ENCODE measurements around the gene CRY2. TPM values are rescaled to one million over a fixed set of nuclear protein-coding genes. Genes with fewer than 3 reads are reported as not detected.

Gene CRY2
- total RNA-seq, 3 donors from 2014 or later: 26.0 to 52.0 (median 28.8) TPM

DNA sequence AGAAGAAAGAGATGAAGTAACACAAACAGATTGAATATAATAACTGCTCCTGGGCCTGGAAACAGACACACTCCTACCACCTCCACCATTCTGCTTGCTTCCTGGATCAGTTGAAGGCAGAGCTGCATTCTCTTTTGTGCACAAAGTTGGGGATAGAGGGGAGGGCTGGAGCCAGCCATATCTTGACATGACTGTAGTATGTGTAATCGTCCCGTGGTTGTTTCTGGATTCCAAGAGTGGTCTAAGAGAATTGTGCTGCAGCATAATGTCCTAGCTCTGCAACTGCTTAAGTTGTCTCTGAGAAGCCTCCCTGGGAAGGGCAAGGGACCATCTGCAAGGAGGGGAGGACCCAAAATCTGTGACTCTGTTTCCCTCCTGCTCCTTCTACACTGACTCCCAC lies 3.2 kb downstream of the CRY2 start:
- Histone ChIP-seq H3K4me3 (no peak overlapping the region), H3K36me3 (ENCODE audit: low read depth) (no peaks in the 10 kb centered on the region), H3K9me3 (no peaks in the 10 kb centered on the region), H3K4me1 (ENCODE audit: low read depth) (peaks cover 34% of the 10 kb centered on the region)
- no peak for ATAC-seq
- no peak for TF ChIP-seq CTCF (IDR thresholded peaks at IDR 0.05)
- intact Hi-C loops (cut with DNase I, micrococcal nuclease): no loop called here
- DNase-seq: no peak

- no peak for TF ChIP-seq CTCF (IDR thresholded peaks at IDR 0.05)
- Histone ChIP-seq H3K36me3 (ENCODE audit: low read depth) (no peaks in the 10 kb centered on the region), H3K4me1 (ENCODE audit: low read depth) (peaks cover 34% of the 10 kb centered on the region), H3K9me3 (no peaks in the 10 kb centered on the region), H3K4me3 (no peak overlapping the region)
- ATAC-seq (no peak), DNase-seq (no peak)
- intact Hi-C loops (cut with DNase I, micrococcal nuclease): no loop called here
Measured at GRCh38 chr11:45851228-45851627, 4.0 kb downstream of the CRY2 start.

GRCh38 chr11:45852018-45852711 lies 4.9 kb downstream of the CRY2 start:
- H3K36me3 ChIP-seq (ENCODE audit: low read depth): no peaks in the 10 kb centered on the region
- intact Hi-C loops (cut with DNase I, micrococcal nuclease): no loop called here
- H3K4me1 ChIP-seq (ENCODE audit: low read depth): peaks cover 26% of the 10 kb centered on the region
- no peak for ATAC-seq
- no peak overlapping the region for H3K4me3 ChIP-seq
- no peaks in the 10 kb centered on the region for H3K9me3 ChIP-seq
- no peak for DNase-seq
- TF ChIP-seq CTCF (IDR thresholded peaks at IDR 0.05): no peak

DNA sequence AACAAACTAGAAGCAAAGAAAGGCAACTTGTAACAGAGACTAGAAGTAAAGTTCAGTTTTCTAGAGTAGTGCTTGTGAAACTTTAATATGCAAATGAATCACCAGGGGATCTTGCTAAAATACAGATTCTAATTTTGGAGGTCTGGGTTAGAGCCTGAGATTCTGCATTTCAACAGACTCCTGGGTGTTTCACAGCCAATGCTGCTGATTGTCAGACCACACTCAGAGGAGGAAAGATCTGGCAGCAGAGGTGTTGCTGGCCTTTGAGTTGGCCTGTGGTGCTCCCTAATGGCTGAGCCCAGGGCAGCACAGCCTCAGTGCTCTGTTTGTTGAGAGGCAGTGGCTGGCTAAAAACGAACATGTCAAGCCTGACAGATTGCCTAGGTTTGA lies 5.4 kb downstream of the CRY2 start:
- intact Hi-C loops (cut with DNase I, micrococcal nuclease): no loop called here
- DNase-seq (no peak), ATAC-seq (no peak)
- peaks cover 29% of the 10 kb centered on the region for H3K4me1 ChIP-seq (ENCODE audit: low read depth)
- H3K4me3 ChIP-seq: no peak overlapping the region
- no peak for TF ChIP-seq CTCF (IDR thresholded peaks at IDR 0.05)
- no peaks in the 10 kb centered on the region for H3K9me3 ChIP-seq
- H3K36me3 ChIP-seq (ENCODE audit: low read depth): no peaks in the 10 kb centered on the region

DNA sequence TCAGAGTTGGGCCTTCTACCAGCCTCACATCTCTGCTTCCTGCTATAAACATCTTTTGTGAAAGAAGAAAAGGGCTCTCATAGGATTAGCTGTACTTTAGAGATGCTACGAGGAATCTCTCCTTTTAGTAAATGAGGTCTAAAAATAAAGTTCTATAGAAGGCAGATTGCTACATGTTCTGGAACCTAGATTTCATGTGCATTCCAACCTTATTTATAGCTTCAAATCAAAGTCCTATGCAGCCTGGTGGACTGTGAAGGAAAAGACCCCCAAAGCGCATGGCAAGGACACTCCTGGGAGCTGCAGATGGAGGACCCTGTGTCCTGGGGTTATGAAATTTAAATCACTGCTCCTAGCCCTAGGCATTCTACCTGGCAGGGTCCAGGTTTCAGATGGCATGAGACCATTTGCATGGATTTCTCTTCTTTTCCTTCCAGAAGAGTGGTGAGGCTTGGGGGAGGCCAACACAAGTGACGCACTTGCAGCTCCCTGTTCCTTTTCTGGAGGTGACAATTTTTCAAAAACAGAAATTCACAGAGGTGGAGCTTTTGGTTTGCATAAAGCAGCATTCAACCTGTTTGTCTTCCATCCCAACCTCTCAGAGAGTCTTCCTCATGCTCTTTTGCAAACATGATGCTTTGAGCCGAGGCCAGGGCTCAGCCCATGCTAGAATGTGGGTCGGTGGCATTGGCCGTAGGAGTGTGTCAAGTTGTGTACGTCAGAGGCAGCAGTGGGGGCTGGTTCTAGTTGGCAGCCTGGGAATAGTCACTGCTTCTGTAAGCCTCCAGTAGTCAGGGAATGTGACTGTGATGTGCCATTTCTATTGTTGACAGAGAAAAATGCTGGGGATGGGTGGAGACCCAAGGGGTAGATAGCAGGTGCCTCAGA lies 6.3 kb downstream of the CRY2 start:
- intact Hi-C loops (cut with DNase I, micrococcal nuclease): no loop called here
- H3K36me3 ChIP-seq (ENCODE audit: low read depth): no peaks in the 10 kb centered on the region
- no peak for DNase-seq
- TF ChIP-seq CTCF (IDR thresholded peaks at IDR 0.05): no peak
- H3K4me1 ChIP-seq (ENCODE audit: low read depth): peaks cover 28% of the 10 kb centered on the region
- H3K4me3 ChIP-seq: no peak overlapping the region
- H3K9me3 ChIP-seq: no peaks in the 10 kb centered on the region
- no peak for ATAC-seq

Data from mucosa of descending colon (tissue), 3 donors.